Measurements from ENCODE around the gene RHBDF2.

- no peak for TF ChIP-seq CTCF (conservative IDR thresholded peaks at IDR 0.05 in 1 of 2, IDR thresholded peaks at IDR 0.05 in 1 of 2; ENCODE audit: extremely low read depth in 1 of 2, insufficient read depth in 1 of 2, low read depth in 1 of 2, low read length in 2 of 2)
- no peak for TF ChIP-seq EZH2 (IDR thresholded peaks at IDR 0.05; ENCODE audit: borderline replicate concordance, low read length)
Observed at GRCh38 chr17:76447931-76448652, 53.1 kb downstream of the RHBDF2 start.

Measured in mammary epithelial cell (primary cell).